ENCODE data around the gene MAOA.
A peak's percentile ranks its signal among the peaks of the same experiment; 100 is the strongest.

Gene MAOA

GRCh38 chrX:43640482-43640881, 15.6 kb upstream of the MAOA start:
- Histone ChIP-seq H3K4me3 (ENCODE audit: low read depth, low read length) (no peak overlapping the region), H3K27ac (ENCODE audit: low read depth, low read length) (no peak overlapping the region), H2AFZ (ENCODE audit: low read length, unreplicated experiment) (no peak overlapping the region), H3K4me1 (ENCODE audit: control insufficient read depth, insufficient read depth, low read length, unreplicated experiment) (peaks cover 18% of the 10 kb centered on the region), H3K36me3 (ENCODE audit: insufficient read depth, low read length) (no peaks in the 10 kb centered on the region), H3K79me2 (ENCODE audit: control insufficient read depth, insufficient read depth, low read length, unreplicated experiment) (no peaks in the 10 kb centered on the region), H3K27me3 (ENCODE audit: insufficient read depth, low read length) (no peaks in the 10 kb centered on the region)

DNA sequence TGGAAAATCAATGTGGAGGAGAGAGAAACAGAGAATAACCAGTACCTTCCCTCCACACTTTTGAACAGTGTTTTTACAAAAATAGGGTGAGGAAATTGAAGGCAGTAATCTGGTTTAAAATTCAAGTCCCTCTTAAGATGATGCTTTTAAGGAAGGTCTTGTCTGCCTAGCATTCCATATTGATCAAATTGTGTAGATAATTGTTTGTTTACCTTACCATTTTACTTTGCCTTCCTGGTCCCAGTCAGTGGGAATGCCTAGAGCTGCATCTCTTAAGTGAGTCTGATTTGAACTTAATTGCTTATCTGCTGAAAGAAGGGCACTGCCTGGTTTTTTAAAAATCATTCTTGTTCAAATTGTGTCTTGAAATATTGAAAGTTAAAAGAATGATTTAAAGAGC, 14.4 kb upstream of the MAOA start:
- Histone ChIP-seq H3K27me3 (ENCODE audit: insufficient read depth, low read length) (no peaks in the 10 kb centered on the region), H3K36me3 (ENCODE audit: insufficient read depth, low read length) (no peaks in the 10 kb centered on the region), H3K79me2 (ENCODE audit: control insufficient read depth, insufficient read depth, low read length, unreplicated experiment) (no peaks in the 10 kb centered on the region), H3K4me1 (ENCODE audit: control insufficient read depth, insufficient read depth, low read length, unreplicated experiment) (peaks cover 18% of the 10 kb centered on the region), H3K27ac (ENCODE audit: low read depth, low read length) (no peak overlapping the region), H3K4me3 (ENCODE audit: low read depth, low read length) (no peak overlapping the region), H2AFZ (ENCODE audit: low read length, unreplicated experiment) (no peak overlapping the region)

- Histone ChIP-seq H3K27me3 (ENCODE audit: insufficient read depth, low read length) (no peaks in the 10 kb centered on the region), H3K4me3 (ENCODE audit: low read depth, low read length) (no peak overlapping the region), H2AFZ (ENCODE audit: low read length, unreplicated experiment) (no peak overlapping the region), H3K79me2 (ENCODE audit: control insufficient read depth, insufficient read depth, low read length, unreplicated experiment) (no peaks in the 10 kb centered on the region), H3K27ac (ENCODE audit: low read depth, low read length) (peak overlapping the region; percentile 68), H3K4me1 (ENCODE audit: control insufficient read depth, insufficient read depth, low read length, unreplicated experiment) (peaks cover 18% of the 10 kb centered on the region), H3K36me3 (ENCODE audit: insufficient read depth, low read length) (no peaks in the 10 kb centered on the region)
Observed at GRCh38 chrX:43643201-43643600, 12.9 kb upstream of the MAOA start.

DNA sequence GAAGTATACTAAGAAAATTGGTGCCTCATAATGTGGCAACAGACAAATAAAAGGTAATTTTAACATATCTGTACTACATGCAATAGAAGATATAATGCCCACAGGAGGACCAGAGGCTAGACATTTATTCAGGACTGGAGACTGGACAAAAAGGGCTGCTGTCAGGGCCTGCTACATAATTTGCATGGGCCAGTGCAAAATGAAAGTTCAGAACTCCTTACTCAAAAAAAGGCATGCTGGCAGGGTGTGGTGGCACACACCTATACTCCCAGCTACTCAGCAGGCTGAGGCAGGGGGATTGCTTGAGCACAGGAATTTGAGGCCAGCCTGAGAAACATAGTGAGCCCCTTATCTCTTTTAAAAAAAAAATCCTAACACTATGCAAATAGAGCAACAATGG, 12.4 kb upstream of the MAOA start:
- 0 out of 2 replicates have a peak overlapping the region, but pooled peaks have one; percentile 1 for H3K4me3 ChIP-seq (ENCODE audit: low read depth, low read length)
- H3K4me1 ChIP-seq (ENCODE audit: control insufficient read depth, insufficient read depth, low read length, unreplicated experiment) = peaks cover 18% of the 10 kb centered on the region
- H3K27me3 ChIP-seq (ENCODE audit: insufficient read depth, low read length) = no peaks in the 10 kb centered on the region
- H3K79me2 ChIP-seq (ENCODE audit: control insufficient read depth, insufficient read depth, low read length, unreplicated experiment) = no peaks in the 10 kb centered on the region
- H3K27ac ChIP-seq (ENCODE audit: low read depth, low read length) = peak overlapping the region; percentile 68
- no peaks in the 10 kb centered on the region for H3K36me3 ChIP-seq (ENCODE audit: insufficient read depth, low read length)
- H2AFZ ChIP-seq (ENCODE audit: low read length, unreplicated experiment) = peak overlapping the region; percentile 37

- H3K27me3 ChIP-seq (ENCODE audit: insufficient read depth, low read length) = no peaks in the 10 kb centered on the region
- H3K79me2 ChIP-seq (ENCODE audit: control insufficient read depth, insufficient read depth, low read length, unreplicated experiment) = no peaks in the 10 kb centered on the region
- peak overlapping the region; percentile 68 for H3K27ac ChIP-seq (ENCODE audit: low read depth, low read length)
- 0 out of 2 replicates have a peak overlapping the region, but pooled peaks have one; percentile 1 for H3K4me3 ChIP-seq (ENCODE audit: low read depth, low read length)
- peak overlapping the region; percentile 37 for H2AFZ ChIP-seq (ENCODE audit: low read length, unreplicated experiment)
- H3K36me3 ChIP-seq (ENCODE audit: insufficient read depth, low read length) = no peaks in the 10 kb centered on the region
- H3K4me1 ChIP-seq (ENCODE audit: control insufficient read depth, insufficient read depth, low read length, unreplicated experiment) = peaks cover 18% of the 10 kb centered on the region
Observed at GRCh38 chrX:43644124-43644701, 11.9 kb upstream of the MAOA start.

- H3K4me1 ChIP-seq (ENCODE audit: control insufficient read depth, insufficient read depth, low read length, unreplicated experiment) = peaks cover 18% of the 10 kb centered on the region
- H3K4me3 ChIP-seq (ENCODE audit: low read depth, low read length) = no peak overlapping the region
- no peak overlapping the region for H2AFZ ChIP-seq (ENCODE audit: low read length, unreplicated experiment)
- no peaks in the 10 kb centered on the region for H3K79me2 ChIP-seq (ENCODE audit: control insufficient read depth, insufficient read depth, low read length, unreplicated experiment)
- H3K36me3 ChIP-seq (ENCODE audit: insufficient read depth, low read length) = no peaks in the 10 kb centered on the region
- H3K27me3 ChIP-seq (ENCODE audit: insufficient read depth, low read length) = no peaks in the 10 kb centered on the region
- no peak overlapping the region for H3K27ac ChIP-seq (ENCODE audit: low read depth, low read length)
Observed at GRCh38 chrX:43646800-43647199, 9.3 kb upstream of the MAOA start.

GRCh38 chrX:43654431-43655150, 1.5 kb upstream of the MAOA start:
- no peaks in the 10 kb centered on the region for H3K36me3 ChIP-seq (ENCODE audit: insufficient read depth, low read length)
- peak overlapping the region; percentile 93 for H3K27ac ChIP-seq (ENCODE audit: low read depth, low read length)
- no peaks in the 10 kb centered on the region for H3K27me3 ChIP-seq (ENCODE audit: insufficient read depth, low read length)
- no peaks in the 10 kb centered on the region for H3K4me1 ChIP-seq (ENCODE audit: control insufficient read depth, insufficient read depth, low read length, unreplicated experiment)
- peak overlapping the region; percentile 97 for H3K4me3 ChIP-seq (ENCODE audit: low read depth, low read length)
- H2AFZ ChIP-seq (ENCODE audit: low read length, unreplicated experiment) = peak overlapping the region; percentile 75
- peaks cover 20% of the 10 kb centered on the region for H3K79me2 ChIP-seq (ENCODE audit: control insufficient read depth, insufficient read depth, low read length, unreplicated experiment)

DNA sequence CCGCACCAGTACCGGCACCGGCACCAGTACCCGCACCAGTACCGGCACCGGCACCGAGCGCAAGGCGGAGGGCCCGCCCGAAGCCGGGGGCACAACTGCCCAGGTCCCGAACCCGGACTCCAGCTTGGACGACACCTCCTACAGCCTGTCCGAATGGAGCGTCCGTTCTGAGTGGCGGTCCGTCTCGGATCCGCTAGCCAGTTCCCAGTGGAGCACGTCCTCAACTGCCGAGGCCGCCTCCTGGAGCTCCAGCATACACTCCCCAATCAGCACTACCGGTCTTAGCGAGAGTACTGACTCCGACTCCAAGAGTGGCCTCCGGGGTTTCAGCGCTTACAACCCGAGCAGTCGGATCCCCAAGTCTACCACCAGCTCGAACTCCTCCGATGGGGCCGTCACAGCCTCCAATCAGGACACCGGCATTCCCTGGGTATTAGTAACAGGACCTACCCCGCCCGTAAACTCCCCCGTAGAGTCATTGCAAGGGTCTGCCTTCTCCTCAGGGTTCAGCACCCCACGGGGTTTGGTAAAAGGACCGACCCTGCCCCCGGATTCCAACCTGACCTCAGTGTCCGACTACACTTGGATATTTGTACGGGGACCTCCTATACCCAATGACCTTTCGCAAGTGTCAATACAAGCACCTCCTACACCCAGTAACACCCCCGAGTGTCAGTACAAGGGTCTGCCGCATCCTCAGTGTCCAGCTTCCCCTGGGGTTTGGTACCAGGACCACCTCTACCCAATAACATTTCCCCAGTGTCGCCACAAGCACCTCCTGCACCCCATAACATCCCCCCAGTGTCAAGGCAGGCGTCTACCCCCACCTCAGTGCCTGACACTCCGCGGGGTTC, 721 bp upstream of the MAOA start:
- peaks cover 28% of the 10 kb centered on the region for H3K79me2 ChIP-seq (ENCODE audit: control insufficient read depth, insufficient read depth, low read length, unreplicated experiment)
- H3K4me3 ChIP-seq (ENCODE audit: low read depth, low read length) = peak overlapping the region; percentile 97
- peak overlapping the region; percentile 93 for H3K27ac ChIP-seq (ENCODE audit: low read depth, low read length)
- H3K36me3 ChIP-seq (ENCODE audit: insufficient read depth, low read length) = no peaks in the 10 kb centered on the region
- H3K4me1 ChIP-seq (ENCODE audit: control insufficient read depth, insufficient read depth, low read length, unreplicated experiment) = peaks cover 5% of the 10 kb centered on the region
- H2AFZ ChIP-seq (ENCODE audit: low read length, unreplicated experiment) = peak overlapping the region; percentile 73
- no peaks in the 10 kb centered on the region for H3K27me3 ChIP-seq (ENCODE audit: insufficient read depth, low read length)

DNA sequence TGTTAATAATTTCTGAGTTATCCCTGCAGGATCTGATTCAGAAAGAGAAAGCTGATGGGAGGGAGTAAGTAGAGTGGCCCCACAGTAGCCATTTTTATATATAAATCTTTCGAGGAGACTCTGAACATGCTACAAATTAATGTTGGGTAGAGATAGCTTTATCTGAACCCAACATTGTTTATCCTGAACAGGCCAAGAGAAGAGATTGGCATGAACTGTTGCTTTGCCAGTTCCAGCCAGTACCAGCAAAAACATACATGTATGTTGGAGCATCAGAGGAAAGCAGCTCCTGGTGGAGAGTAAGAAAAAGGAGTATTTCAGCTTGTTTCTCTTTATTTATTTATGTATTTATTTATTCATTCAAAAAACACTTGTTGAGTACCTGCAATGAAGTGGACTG, 1.6 kb downstream of the MAOA start:
- no peaks in the 10 kb centered on the region for H3K36me3 ChIP-seq (ENCODE audit: insufficient read depth, low read length)
- H3K4me3 ChIP-seq (ENCODE audit: low read depth, low read length) = peak overlapping the region; percentile 69
- H3K27ac ChIP-seq (ENCODE audit: low read depth, low read length) = no peak overlapping the region

GRCh38 chrX:43661521-43662240, 5.6 kb downstream of the MAOA start:
- Histone ChIP-seq H3K4me1 (ENCODE audit: control insufficient read depth, insufficient read depth, low read length, unreplicated experiment) (peaks cover 16% of the 10 kb centered on the region), H3K79me2 (ENCODE audit: control insufficient read depth, insufficient read depth, low read length, unreplicated experiment) (peaks cover 60% of the 10 kb centered on the region), H3K27ac (ENCODE audit: low read depth, low read length) (peak overlapping the region; percentile 56), H3K36me3 (ENCODE audit: insufficient read depth, low read length) (no peaks in the 10 kb centered on the region), H3K4me3 (ENCODE audit: low read depth, low read length) (peak overlapping the region; percentile 34; the same call in 1 of the 2 replicates), H2AFZ (ENCODE audit: low read length, unreplicated experiment) (no peak overlapping the region), H3K27me3 (ENCODE audit: insufficient read depth, low read length) (no peaks in the 10 kb centered on the region)

More for the DNA sequence above, 1.6 kb downstream of the MAOA start:
- H2AFZ ChIP-seq (ENCODE audit: low read length, unreplicated experiment) = no peak overlapping the region
- no peaks in the 10 kb centered on the region for H3K27me3 ChIP-seq (ENCODE audit: insufficient read depth, low read length)
- peaks cover 46% of the 10 kb centered on the region for H3K79me2 ChIP-seq (ENCODE audit: control insufficient read depth, insufficient read depth, low read length, unreplicated experiment)
- H3K4me1 ChIP-seq (ENCODE audit: control insufficient read depth, insufficient read depth, low read length, unreplicated experiment) = peaks cover 16% of the 10 kb centered on the region
